GM12875 (cell line): ENCODE measurements around the gene DDR2.

Experiments
- H3K4me3 ChIP-seq: one replicate; pipeline ENCODE4 v1.5.1; 2011; ENCODE audit warnings: low read depth, low read length, control low read depth
- TF ChIP-seq, protein P1 (sequence below): IDR thresholded peaks from 2 replicates; pipeline ENCODE4 v1.5.1; 2011; ENCODE audit warnings: low read depth, mild to moderate bottlenecking, control low read depth, inconsistent platforms, low read length, moderate library complexity, borderline replicate concordance; ENCODE audit not compliant: insufficient read depth

DDR2 gene

GRCh38 chr1:162697140-162697895 lies 65.1 kb downstream of the DDR2 start:
- H3K4me3 ChIP-seq: no peak overlapping the region
- TF ChIP-seq, protein P1, sequence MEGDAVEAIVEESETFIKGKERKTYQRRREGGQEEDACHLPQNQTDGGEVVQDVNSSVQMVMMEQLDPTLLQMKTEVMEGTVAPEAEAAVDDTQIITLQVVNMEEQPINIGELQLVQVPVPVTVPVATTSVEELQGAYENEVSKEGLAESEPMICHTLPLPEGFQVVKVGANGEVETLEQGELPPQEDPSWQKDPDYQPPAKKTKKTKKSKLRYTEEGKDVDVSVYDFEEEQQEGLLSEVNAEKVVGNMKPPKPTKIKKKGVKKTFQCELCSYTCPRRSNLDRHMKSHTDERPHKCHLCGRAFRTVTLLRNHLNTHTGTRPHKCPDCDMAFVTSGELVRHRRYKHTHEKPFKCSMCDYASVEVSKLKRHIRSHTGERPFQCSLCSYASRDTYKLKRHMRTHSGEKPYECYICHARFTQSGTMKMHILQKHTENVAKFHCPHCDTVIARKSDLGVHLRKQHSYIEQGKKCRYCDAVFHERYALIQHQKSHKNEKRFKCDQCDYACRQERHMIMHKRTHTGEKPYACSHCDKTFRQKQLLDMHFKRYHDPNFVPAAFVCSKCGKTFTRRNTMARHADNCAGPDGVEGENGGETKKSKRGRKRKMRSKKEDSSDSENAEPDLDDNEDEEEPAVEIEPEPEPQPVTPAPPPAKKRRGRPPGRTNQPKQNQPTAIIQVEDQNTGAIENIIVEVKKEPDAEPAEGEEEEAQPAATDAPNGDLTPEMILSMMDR: no peak

GRCh38 chr1:162699366-162699765 lies 67.1 kb downstream of the DDR2 start:
- TF ChIP-seq, protein P1: no peak
- H3K4me3 ChIP-seq: no peak overlapping the region

GRCh38 chr1:162700131-162700530 lies 67.9 kb downstream of the DDR2 start:
- TF ChIP-seq, protein P1: no peak
- no peak overlapping the region for H3K4me3 ChIP-seq

DNA sequence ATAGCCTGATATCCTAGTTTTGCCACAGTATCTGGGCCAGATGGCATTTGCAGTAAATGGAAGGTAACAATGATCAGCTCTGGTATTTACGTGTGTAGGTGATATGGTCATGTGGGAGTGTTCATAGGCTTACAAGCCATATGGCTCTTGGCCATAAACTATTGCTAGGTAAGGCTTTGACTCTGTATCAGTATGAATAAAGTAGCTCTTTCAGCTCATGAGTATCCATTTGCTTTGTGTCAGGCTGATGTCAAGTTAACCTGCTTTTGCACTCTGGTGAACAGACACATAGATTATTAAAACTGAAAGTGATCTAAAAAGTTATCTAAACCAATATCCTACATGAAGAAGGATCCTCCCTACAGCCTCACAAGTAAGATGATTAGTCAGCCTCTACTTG lies 69.0 kb downstream of the DDR2 start:
- H3K4me3 ChIP-seq: no peak overlapping the region
- TF ChIP-seq, protein P1: no peak

DNA sequence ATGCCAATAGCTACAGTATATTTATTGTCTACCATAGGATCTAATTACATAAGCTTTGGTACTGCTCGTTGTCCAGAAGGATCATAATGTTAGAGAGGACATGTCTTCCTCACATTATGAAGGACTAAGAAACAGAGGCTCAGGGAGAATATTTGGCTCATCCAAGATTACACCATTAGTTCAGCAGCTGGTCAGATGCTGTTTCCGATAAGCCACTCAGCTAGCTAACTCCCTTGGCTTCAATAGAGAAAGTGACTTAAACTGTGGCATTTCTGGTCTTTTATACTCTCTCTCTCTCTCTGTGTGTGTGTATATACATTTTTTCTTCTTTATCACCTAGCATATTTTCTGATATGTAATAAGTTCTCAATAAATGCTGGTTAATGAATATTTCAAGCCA lies 70.4 kb downstream of the DDR2 start:
- H3K4me3 ChIP-seq: no peak overlapping the region
- TF ChIP-seq, protein P1: no peak

GRCh38 chr1:162703708-162704107 lies 71.4 kb downstream of the DDR2 start:
- TF ChIP-seq, protein P1: no peak
- H3K4me3 ChIP-seq: no peak overlapping the region

- H3K4me3 ChIP-seq: no peak overlapping the region
- TF ChIP-seq, protein P1: no peak
Observed at GRCh38 chr1:162704673-162705424, 72.6 kb downstream of the DDR2 start.
